UCSD-AML1 (cell line): ENCODE results near the gene TTC28.
"Not testable (repeated sequence)": the region's sequence is repeated elsewhere in the genome, so short reads cannot be mapped to it uniquely, and the experiment has no call there.

Experiments used
- DNase-seq: peaks from one replicate; lab custom pipeline; 2025; ENCODE audit not compliant: unreplicated experiment; lab: John Stamatoyannopoulos, UW

Gene TTC28

GRCh38 chr22:28560743-28561101 is 118.9 kb downstream of the TTC28 start:
- not testable (repeated sequence) for DNase-seq

GRCh38 chr22:28560046-28560742 is 119.4 kb downstream of the TTC28 start:
- DNase-seq = no peak

- no peak for DNase-seq
These were observed 122.5 kb downstream of the TTC28 start for GRCh38 chr22:28557184-28557583.

GRCh38 chr22:28553108-28553866 is 126.4 kb downstream of the TTC28 start:
- DNase-seq = not testable (repeated sequence)

- no peak for DNase-seq
These were observed 131.2 kb downstream of the TTC28 start for GRCh38 chr22:28548406-28548805.

GRCh38 chr22:28547132-28547842 is 132.4 kb downstream of the TTC28 start:
- DNase-seq = no peak

GRCh38 chr22:28544431-28544868 is 135.2 kb downstream of the TTC28 start:
- no peak for DNase-seq

GRCh38 chr22:28542980-28543621 is 136.5 kb downstream of the TTC28 start:
- no peak for DNase-seq

GRCh38 chr22:28541137-28541536 is 138.5 kb downstream of the TTC28 start:
- no peak for DNase-seq

- no peak for DNase-seq
These were observed 140.7 kb downstream of the TTC28 start for GRCh38 chr22:28538922-28539321.

- not testable (repeated sequence) for DNase-seq
These were observed 149.1 kb downstream of the TTC28 start for GRCh38 chr22:28530565-28530964.

GRCh38 chr22:28529144-28529543 is 150.5 kb downstream of the TTC28 start:
- not testable (repeated sequence) for DNase-seq

- no peak for DNase-seq
These were observed 158.2 kb downstream of the TTC28 start for GRCh38 chr22:28521451-28521850.

- no peak for DNase-seq
These were observed 165.3 kb downstream of the TTC28 start for GRCh38 chr22:28514321-28514821.

GRCh38 chr22:28512387-28512786 is 167.3 kb downstream of the TTC28 start:
- DNase-seq = not testable (repeated sequence)

GRCh38 chr22:28507896-28508295 is 171.7 kb downstream of the TTC28 start:
- no peak for DNase-seq

GRCh38 chr22:28506150-28506535 is 173.5 kb downstream of the TTC28 start:
- DNase-seq = no peak

GRCh38 chr22:28505416-28506149 is 174.1 kb downstream of the TTC28 start:
- DNase-seq = no peak

- no peak for DNase-seq
These were observed 179.6 kb downstream of the TTC28 start for GRCh38 chr22:28500006-28500405.

- no peak for DNase-seq
These were observed 181.6 kb downstream of the TTC28 start for GRCh38 chr22:28498044-28498443.
